Natural killer cell treated with Interleukin-12 subunit alpha and Interleukin-12 subunit beta and Interleukin-15 and Interleukin-18, amount 100 ng/mL, for 72 hours (primary cell): ENCODE data around the gene LCLAT1. TPM values are rescaled to one million over a fixed set of nuclear protein-coding genes. Genes with fewer than 3 reads are reported as not detected.

Source experiments
- ATAC-seq, 2 donors: fragments of 150-1000 bp; cut with Tn5 transposase in 1 of 2; sonication (Bioruptor Pico), chemical (Tn5 transposase) in 1 of 2; 2 replicates each; pipeline ENCODE4 v1.10.0; 2021
- DNase-seq: peaks from one replicate; pipeline ENCODE4 v3.0.0; 2022; ENCODE audit warnings: low spot score
- H3K27ac Mint-ChIP-seq, 2 donors: 1 replicate in 1 of 2; 2 replicates in 1 of 2; pipeline ENCODE4 v1.8.0; 2022; ENCODE audit warnings: mixed read lengths in 2 of 2, mild to moderate bottlenecking in 1 of 2, moderate library complexity in 1 of 2
- H3K27me3 Mint-ChIP-seq, 2 donors: 1 replicate in 1 of 2; 2 replicates in 1 of 2; pipeline ENCODE4 v1.8.0; 2022; ENCODE audit warnings: mixed read lengths in 2 of 2
- H3K36me3 Mint-ChIP-seq: one replicate; pipeline ENCODE4 v1.8.0; 2022; ENCODE audit warnings: mixed read lengths
- H3K4me1 Mint-ChIP-seq, 2 donors: 1 replicate in 1 of 2; 2 replicates in 1 of 2; pipeline ENCODE4 v1.8.0; 2022; ENCODE audit warnings: low read depth in 2 of 2, mixed read lengths in 2 of 2, mild to moderate bottlenecking in 1 of 2
- H3K4me3 Mint-ChIP-seq: one replicate; pipeline ENCODE4 v1.8.0; 2022; ENCODE audit warnings: mixed read lengths
- H3K9me3 Mint-ChIP-seq: 2 replicates; pipeline ENCODE4 v1.8.0; 2022; ENCODE audit warnings: mixed read lengths
- total RNA-seq, 2 donors: library from RNA; stranded (reverse); gene quantifications; one replicate each; pipeline ENCODE4 v1.2.3, GENCODE V29; 2022

LCLAT1 gene
- total RNA-seq, 2 donors from 2014 or later, result 25.5 to 33.1 TPM

GRCh38 chr2:30412684-30413570 lies 34.1 kb upstream of the LCLAT1 start:
- H3K4me3 Mint-ChIP-seq, result no peak overlapping the region
- no peaks in the 10 kb centered on the region for H3K27me3 Mint-ChIP-seq
- DNase-seq (no peak), ATAC-seq (no peak)
- H3K4me1 Mint-ChIP-seq, result peaks cover 15 to 28% of the 10 kb centered on the region in 2 donors
- no peaks in the 10 kb centered on the region for H3K9me3 Mint-ChIP-seq
- H3K27ac Mint-ChIP-seq, result peak overlapping the region in 1 of 2 donors; percentile 64
- no peaks in the 10 kb centered on the region for H3K36me3 Mint-ChIP-seq

- H3K9me3 Mint-ChIP-seq, result no peaks in the 10 kb centered on the region
- no peaks in the 10 kb centered on the region for H3K27me3 Mint-ChIP-seq
- DNase-seq (no peak), ATAC-seq (no peak)
- peaks cover 8 to 17% of the 10 kb centered on the region in 2 donors for H3K4me1 Mint-ChIP-seq
- H3K36me3 Mint-ChIP-seq, result no peaks in the 10 kb centered on the region
- no peak overlapping the region for H3K4me3 Mint-ChIP-seq
- H3K27ac Mint-ChIP-seq, result no peak overlapping the region
Measured at GRCh38 chr2:30414961-30415360, 32.1 kb upstream of the LCLAT1 start.

DNA sequence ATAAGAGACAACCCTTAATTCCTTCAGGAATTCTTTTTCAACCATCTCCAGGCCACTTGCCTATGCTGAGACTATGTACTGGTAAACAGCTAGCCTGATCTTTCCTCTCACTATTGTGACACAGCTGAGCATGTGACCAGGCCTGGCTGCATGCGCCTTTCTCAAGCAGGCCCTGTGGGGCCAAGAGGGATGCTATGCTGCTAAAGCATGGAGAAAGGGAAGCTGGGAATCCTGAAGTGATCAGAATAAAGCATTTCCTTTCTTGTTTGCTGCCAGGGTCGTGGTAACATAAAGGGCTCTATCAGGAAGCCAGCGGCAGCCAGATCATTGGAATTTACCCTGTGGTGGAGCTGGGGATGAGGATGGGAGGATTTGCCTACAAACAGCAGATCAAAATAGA lies 29.8 kb upstream of the LCLAT1 start:
- ATAC-seq, result no peak
- no peak overlapping the region for H3K4me3 Mint-ChIP-seq
- no peak for DNase-seq
- H3K27ac Mint-ChIP-seq, result peak overlapping the region in 1 of 2 donors; percentile 53
- H3K9me3 Mint-ChIP-seq, result no peaks in the 10 kb centered on the region
- H3K27me3 Mint-ChIP-seq, result no peaks in the 10 kb centered on the region
- peaks cover 16 to 23% of the 10 kb centered on the region in 2 donors for H3K4me1 Mint-ChIP-seq
- no peaks in the 10 kb centered on the region for H3K36me3 Mint-ChIP-seq

- Mint-ChIP-seq H3K4me1 (peaks cover 25 to 34% of the 10 kb centered on the region in 2 donors), H3K27ac (peak overlapping the region; percentile 70 to 89), H3K9me3 (peaks cover 2% of the 10 kb centered on the region), H3K36me3 (no peaks in the 10 kb centered on the region), H3K4me3 (peak overlapping the region; percentile 70), H3K27me3 (no peaks in the 10 kb centered on the region)
- DNase-seq, result no peak
- ATAC-seq, result no peak
Measured at GRCh38 chr2:30421026-30421603, 25.9 kb upstream of the LCLAT1 start.

DNA sequence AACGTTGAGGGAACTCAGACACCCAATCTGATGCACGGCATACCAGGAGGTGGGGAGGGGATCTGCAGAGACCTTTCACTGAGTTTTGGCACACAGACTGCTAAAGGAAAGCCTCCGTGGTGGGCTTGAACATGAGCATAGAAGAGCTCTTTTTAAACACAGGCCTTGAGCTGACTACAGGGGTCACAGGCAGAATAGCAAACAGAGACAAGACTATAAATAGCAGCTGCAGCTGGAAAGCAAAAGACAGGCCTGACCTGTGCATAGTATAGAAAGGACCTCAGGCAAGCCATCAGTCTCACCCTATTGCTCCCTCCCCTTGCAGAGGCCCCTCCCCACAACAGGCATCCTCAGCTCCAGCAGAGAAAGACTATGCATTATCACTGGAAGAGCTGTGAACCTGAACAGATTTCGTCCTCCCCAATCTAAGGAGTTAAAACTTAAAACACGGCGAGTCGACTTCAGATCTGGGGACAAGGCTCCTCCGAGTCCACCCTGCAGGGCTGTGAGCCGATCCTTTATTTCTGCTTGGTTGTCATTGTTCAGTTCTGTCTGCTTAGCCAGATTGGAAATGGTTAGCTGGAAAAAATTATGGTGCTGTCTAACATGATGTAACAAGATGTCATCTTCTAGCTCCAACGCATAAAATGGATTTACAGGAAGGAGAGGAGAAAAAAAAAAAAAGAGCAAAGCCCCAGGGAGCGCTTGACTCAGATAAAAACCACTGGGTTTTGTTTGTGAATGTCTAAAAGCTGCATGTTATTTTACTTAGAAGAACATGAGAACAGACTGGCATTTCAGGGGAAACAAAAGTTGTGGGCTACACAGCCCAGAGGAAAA lies 25.2 kb upstream of the LCLAT1 start:
- H3K4me1 Mint-ChIP-seq, result peaks cover 31 to 38% of the 10 kb centered on the region in 2 donors
- H3K27ac Mint-ChIP-seq, result peak overlapping the region; percentile 70 to 89
- H3K4me3 Mint-ChIP-seq, result peak overlapping the region; percentile 70
- ATAC-seq, result peak in 1 of 2 donors; percentile 77
- H3K36me3 Mint-ChIP-seq, result no peaks in the 10 kb centered on the region
- DNase-seq, result no peak
- no peaks in the 10 kb centered on the region for H3K27me3 Mint-ChIP-seq
- peaks cover 4% of the 10 kb centered on the region for H3K9me3 Mint-ChIP-seq

DNA sequence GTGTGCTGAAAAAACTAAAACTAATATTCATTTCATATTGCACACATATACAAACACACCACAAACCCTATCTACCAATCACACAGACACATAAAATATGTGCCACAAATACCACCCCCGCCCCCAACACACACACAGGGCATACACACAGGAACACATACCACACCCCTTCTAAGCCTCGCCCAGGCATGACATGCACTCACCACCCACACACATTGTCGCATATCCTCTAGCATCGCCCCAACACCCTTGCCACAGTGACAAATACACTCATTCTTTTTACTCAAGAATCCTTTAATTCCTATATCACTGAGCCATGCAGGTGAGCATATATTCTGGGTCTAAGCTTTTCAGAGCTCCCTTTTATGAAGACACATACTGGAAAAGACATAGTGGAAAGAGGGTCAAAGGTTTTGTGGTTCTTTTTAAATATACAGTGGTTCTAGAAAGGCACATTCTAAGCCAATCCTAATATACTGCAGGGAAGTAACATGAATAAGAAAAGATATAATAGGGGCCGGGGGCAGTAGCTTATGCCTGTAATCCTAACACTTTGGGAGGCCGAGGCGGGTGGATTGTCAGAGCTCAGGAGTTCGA lies 24.5 kb upstream of the LCLAT1 start:
- H3K4me1 Mint-ChIP-seq, result peaks cover 34% of the 10 kb centered on the region in 2 donors
- peak overlapping the region; percentile 70 for H3K4me3 Mint-ChIP-seq
- peak; percentile 90 for DNase-seq
- no peaks in the 10 kb centered on the region for H3K36me3 Mint-ChIP-seq
- H3K27me3 Mint-ChIP-seq, result no peaks in the 10 kb centered on the region
- peak; percentile 98 to 100 for ATAC-seq
- H3K9me3 Mint-ChIP-seq, result peaks cover 4% of the 10 kb centered on the region
- peak overlapping the region; percentile 70 to 89 for H3K27ac Mint-ChIP-seq

GRCh38 chr2:30424231-30424630 lies 22.8 kb upstream of the LCLAT1 start:
- no peaks in the 10 kb centered on the region for H3K27me3 Mint-ChIP-seq
- peaks cover 4% of the 10 kb centered on the region for H3K36me3 Mint-ChIP-seq
- no peak for ATAC-seq
- H3K9me3 Mint-ChIP-seq, result peaks cover 4% of the 10 kb centered on the region
- DNase-seq, result no peak
- H3K4me3 Mint-ChIP-seq, result no peak overlapping the region
- H3K4me1 Mint-ChIP-seq, result peaks cover 47 to 51% of the 10 kb centered on the region in 2 donors
- H3K27ac Mint-ChIP-seq, result peak overlapping the region; percentile 13 to 89

- DNase-seq, result no peak
- peaks cover 4% of the 10 kb centered on the region for H3K9me3 Mint-ChIP-seq
- peaks cover 47 to 51% of the 10 kb centered on the region in 2 donors for H3K4me1 Mint-ChIP-seq
- no peaks in the 10 kb centered on the region for H3K27me3 Mint-ChIP-seq
- ATAC-seq, result no peak
- no peak overlapping the region for H3K4me3 Mint-ChIP-seq
- H3K36me3 Mint-ChIP-seq, result peaks cover 4% of the 10 kb centered on the region
- H3K27ac Mint-ChIP-seq, result peak overlapping the region in 1 of 2 donors; percentile 89
Measured at GRCh38 chr2:30425326-30425725, 21.7 kb upstream of the LCLAT1 start.

- peak overlapping the region; percentile 45 to 86 for H3K27ac Mint-ChIP-seq
- no peak for DNase-seq
- peaks cover 4% of the 10 kb centered on the region for H3K36me3 Mint-ChIP-seq
- H3K9me3 Mint-ChIP-seq, result peaks cover 4% of the 10 kb centered on the region
- peaks cover 29 to 30% of the 10 kb centered on the region in 2 donors for H3K4me1 Mint-ChIP-seq
- ATAC-seq, result no peak
- H3K27me3 Mint-ChIP-seq, result no peaks in the 10 kb centered on the region
- H3K4me3 Mint-ChIP-seq, result no peak overlapping the region
Measured at GRCh38 chr2:30427606-30428347, 19.3 kb upstream of the LCLAT1 start.

DNA sequence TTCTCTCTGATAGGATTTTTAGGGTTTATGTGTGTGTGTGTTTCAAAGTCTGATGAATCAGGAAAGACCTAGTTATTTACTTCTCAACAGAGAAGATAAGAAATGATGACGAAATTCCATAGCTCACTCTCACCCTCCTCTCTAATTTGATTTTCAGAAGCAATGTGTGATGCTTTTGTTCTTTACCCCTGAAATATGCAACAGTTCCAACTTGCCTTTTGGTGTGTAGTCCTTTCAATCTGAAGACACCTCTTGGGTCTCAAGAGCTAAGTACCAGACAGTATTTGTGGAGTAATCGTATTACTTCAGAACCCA lies 18.7 kb upstream of the LCLAT1 start:
- Mint-ChIP-seq H3K27me3 (no peaks in the 10 kb centered on the region), H3K9me3 (peaks cover 4% of the 10 kb centered on the region), H3K4me1 (peaks cover 28 to 29% of the 10 kb centered on the region in 2 donors), H3K4me3 (peak overlapping the region; percentile 48), H3K36me3 (peaks cover 4% of the 10 kb centered on the region), H3K27ac (peak overlapping the region; percentile 45 to 86)
- no peak for ATAC-seq
- DNase-seq, result no peak

DNA sequence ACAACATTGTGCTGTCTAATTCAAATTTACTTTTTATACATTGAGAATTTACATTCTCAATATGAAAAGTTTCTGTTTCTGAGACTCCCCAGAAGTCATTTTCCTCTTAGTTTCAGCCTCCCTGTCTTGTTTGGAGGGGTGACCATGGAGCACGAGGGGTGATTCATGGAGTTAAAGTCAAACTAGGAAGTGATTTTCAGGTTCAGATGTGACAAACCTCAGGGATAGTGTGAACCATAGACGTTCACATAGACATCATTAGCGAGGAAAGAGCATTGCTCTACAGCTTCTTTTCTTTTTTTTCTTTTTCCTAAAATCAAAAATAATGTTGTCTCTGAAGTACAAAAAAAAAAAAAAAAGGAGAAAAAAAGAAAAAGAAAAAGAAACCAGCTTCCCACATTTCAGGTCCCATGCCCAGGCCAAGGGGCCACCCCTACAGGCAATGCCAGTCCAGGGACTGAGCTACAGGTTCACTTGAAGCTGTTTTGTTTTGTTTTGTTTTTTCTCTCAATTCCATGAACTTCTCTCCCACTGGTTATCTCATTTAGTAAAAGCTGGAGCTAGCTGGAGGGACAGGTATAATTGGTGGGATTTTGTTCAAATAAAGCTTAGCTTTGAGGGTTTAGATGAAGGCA lies 18.1 kb upstream of the LCLAT1 start:
- DNase-seq, result no peak
- peak overlapping the region; percentile 48 for H3K4me3 Mint-ChIP-seq
- peak; percentile 70 to 81 for ATAC-seq
- peaks cover 28 to 29% of the 10 kb centered on the region in 2 donors for H3K4me1 Mint-ChIP-seq
- H3K27ac Mint-ChIP-seq, result peak overlapping the region; percentile 45 to 86
- H3K9me3 Mint-ChIP-seq, result peaks cover 4% of the 10 kb centered on the region
- H3K36me3 Mint-ChIP-seq, result peaks cover 4% of the 10 kb centered on the region
- no peaks in the 10 kb centered on the region for H3K27me3 Mint-ChIP-seq

DNA sequence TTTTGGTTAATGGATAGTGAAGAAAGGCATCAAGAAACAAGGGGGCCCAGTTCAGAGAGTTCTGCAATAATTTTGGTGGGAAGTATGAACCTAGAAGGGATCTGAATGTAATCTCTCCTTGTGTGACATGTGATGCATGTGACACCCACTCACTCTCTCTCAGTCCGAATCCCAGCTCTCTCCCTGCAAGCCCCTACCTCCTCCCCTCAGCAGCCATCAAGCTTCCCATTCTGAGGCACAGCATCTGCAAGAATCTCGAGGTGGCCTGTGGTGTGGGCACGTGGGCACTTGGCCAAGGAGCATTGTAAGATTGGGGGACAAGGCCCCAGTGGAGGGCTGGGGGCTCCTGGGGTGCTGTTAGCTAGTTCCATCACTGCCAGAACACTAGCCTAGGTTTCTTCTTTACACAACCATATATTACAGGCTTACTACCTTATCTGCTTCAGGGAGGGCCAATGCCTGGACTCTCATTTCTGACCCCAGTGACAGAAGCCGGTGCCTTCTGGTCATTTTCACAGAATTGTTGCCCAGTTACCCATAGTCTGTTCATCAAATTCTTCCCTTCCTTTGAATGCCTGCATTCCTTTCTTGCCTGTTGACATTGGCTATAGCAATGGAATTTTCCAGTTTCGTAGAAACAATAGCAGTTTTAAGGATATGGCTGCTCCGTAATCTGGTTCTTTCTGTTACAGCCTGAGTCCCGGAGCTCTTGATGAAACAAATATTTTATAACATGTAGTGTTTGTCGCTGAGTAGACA lies 13.3 kb upstream of the LCLAT1 start:
- Mint-ChIP-seq H3K36me3 (no peaks in the 10 kb centered on the region), H3K4me3 (no peak overlapping the region), H3K27ac (no peak overlapping the region), H3K27me3 (no peaks in the 10 kb centered on the region), H3K4me1 (peaks cover 23 to 26% of the 10 kb centered on the region in 2 donors), H3K9me3 (no peaks in the 10 kb centered on the region)
- no peak for ATAC-seq
- no peak for DNase-seq
